Mesodermal cell (in vitro differentiated cells): Measurements from ENCODE around the gene SSC4D.
"Not testable (repeated sequence)": the region's sequence is repeated elsewhere in the genome, so short reads cannot be mapped to it uniquely, and the experiment has no call there.

Source experiments
- H3K27ac ChIP-seq: 2 replicates; pipeline ENCODE4 v1.7.0; 2013; ENCODE audit warnings: mild to moderate bottlenecking, low read depth, low read length, moderate library complexity; ENCODE audit not compliant: severe bottlenecking
- H3K36me3 ChIP-seq: 2 replicates; pipeline ENCODE4 v1.7.1; 2013; ENCODE audit warnings: mild to moderate bottlenecking, low read length, moderate library complexity; ENCODE audit not compliant: control insufficient read depth, insufficient read depth
- H3K4me1 ChIP-seq: one replicate; pipeline ENCODE4 v1.7.1; 2013; ENCODE audit warnings: mild to moderate bottlenecking, low read length; ENCODE audit not compliant: insufficient read depth, control insufficient read depth, poor library complexity, severe bottlenecking
- H3K4me3 ChIP-seq: 2 replicates; pipeline ENCODE4 v1.7.0; 2013; ENCODE audit warnings: low read length, control low read depth, mild to moderate bottlenecking; ENCODE audit not compliant: insufficient read depth, poor library complexity, severe bottlenecking; ENCODE audit errors: extremely low read depth
- H3K9me3 ChIP-seq: 2 replicates; pipeline ENCODE4 v1.7.1; 2013; ENCODE audit warnings: mild to moderate bottlenecking, low read length, moderate library complexity; ENCODE audit not compliant: control insufficient read depth
- WGBS, 2 experiments: methylation state at CpG; one replicate each; pipeline ENCODE4 v1.1.5; 2013; ENCODE audit warnings: missing lambda C conversion rate in 2 of 2; ENCODE audit not compliant: insufficient coverage in 2 of 2; 5-methylcytosine and 5-hydroxymethylcytosine counted together

Gene SSC4D

DNA sequence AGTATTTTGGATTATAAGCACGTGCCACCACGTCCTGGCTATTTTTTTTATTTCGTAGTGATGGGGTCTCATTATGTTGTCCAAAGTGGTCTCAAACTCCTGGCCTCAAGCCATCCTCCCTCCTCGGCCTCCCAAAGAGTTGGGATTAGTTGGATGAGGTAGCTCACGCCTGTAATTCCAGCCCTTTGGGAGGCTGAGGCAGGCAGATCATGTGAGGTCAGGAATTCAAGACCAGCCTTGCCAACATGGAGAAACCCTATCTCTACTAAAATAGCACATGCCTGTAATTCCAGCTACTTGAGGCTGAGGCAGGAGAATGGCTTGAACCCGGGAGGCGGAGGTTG, 28.9 kb downstream of the SSC4D start:
- Histone ChIP-seq H3K4me3 (no peak overlapping the region), H3K9me3 (no peaks in the 10 kb centered on the region), H3K4me1 (peaks cover 8% of the 10 kb centered on the region), H3K36me3 (no peaks in the 10 kb centered on the region), H3K27ac (peak overlapping the region; percentile 99)
- 88 to 95% methylated on average over 4 to 5 of the region's 7 CpGs for WGBS, 2 experiments

DNA sequence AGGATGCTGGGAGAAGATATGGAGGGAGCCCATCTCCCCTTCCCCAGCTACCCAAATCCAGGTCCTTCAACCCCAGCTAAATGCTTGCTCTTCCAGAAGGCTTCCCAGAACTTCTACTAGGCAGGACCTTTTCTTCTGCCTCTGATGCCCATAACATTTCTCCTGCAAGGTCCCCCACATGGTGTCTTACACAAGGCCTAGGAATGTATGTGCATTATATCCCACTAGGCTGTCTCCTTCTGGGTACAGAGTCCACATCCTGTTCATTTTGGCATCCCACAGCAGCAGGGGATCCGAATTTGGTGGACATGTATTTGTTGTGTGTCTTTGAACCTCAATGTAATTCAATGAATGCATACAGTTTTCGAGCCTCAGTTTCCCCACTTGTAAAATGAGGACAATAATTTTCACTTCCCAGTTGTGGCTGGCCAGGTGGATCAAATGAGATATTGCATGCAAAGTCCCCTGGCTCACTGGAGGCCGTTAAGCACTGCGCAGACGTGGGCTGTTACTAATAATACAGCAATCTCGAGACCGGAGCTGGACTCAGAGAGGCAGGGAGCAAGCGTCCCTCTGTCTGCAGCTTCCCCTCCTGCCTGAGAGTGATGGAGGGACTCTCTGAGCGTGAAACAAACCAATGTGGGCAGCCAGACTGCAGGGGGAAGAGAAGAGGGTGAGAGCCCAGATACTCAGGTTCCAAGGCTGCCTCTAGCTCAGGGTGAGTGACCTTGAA, 32.1 kb downstream of the SSC4D start:
- Histone ChIP-seq H3K36me3 (no peaks in the 10 kb centered on the region), H3K27ac (no peak overlapping the region), H3K4me1 (peaks cover 17% of the 10 kb centered on the region), H3K9me3 (no peaks in the 10 kb centered on the region), H3K4me3 (no peak overlapping the region)
- WGBS, 2 experiments: 90 to 91% methylated on average over 7 to 8 of the region's 9 CpGs

DNA sequence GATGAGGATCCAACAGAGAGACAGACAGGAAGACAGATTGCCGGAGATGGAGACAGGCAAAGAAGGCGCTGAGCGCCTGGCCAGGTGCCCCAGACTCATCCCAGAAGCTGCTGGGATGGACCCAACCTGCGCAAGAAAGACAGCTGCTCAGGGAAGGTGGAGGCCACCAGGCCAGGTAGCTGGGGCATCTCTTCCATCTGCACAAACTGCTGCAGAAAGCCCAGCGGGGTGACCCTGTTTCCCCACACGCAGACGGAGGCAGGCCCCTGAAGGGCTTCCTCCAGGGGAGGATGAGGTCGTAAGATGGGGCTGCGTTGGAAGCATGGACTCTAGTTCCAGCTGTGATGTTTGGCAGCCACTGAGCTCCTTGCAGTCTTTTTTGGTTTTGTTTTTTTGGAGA, 34.2 kb downstream of the SSC4D start:
- Histone ChIP-seq H3K4me1 (peaks cover 17% of the 10 kb centered on the region), H3K4me3 (no peak overlapping the region), H3K36me3 (no peaks in the 10 kb centered on the region), H3K9me3 (no peaks in the 10 kb centered on the region), H3K27ac (no peak overlapping the region)
- WGBS, 2 experiments: 92 to 95% methylated on average over 8 to 9 of the region's 9 CpGs

- WGBS, 2 experiments: 83 to 87% methylated on average over 7 to 8 of the region's 9 CpGs
- Histone ChIP-seq H3K36me3 (no peaks in the 10 kb centered on the region), H3K27ac (no peak overlapping the region), H3K4me1 (peaks cover 11% of the 10 kb centered on the region), H3K9me3 (no peaks in the 10 kb centered on the region), H3K4me3 (no peak overlapping the region)
Measured at GRCh38 chr7:76372984-76373833, 36.3 kb downstream of the SSC4D start.

DNA sequence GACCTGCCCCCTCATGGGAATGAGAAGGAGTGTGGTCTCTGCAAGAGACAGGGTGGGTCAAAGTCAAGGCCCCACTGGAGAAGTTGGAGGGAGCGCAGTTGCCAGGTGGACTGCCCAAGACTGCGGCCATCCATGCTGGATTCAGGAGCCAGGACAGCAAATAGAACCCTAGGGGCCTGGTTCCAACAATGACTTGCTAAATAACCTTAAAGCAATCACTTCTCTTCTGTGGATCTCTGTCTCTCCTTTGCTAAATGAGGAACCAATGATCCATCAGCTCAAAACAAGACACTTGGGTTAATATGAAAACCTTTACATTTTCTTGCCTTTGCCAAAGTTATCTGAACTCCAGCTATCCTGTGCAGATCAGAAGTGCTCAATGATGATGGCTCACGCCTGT, 38.1 kb downstream of the SSC4D start:
- Histone ChIP-seq H3K4me1 (peaks cover 9% of the 10 kb centered on the region), H3K4me3 (no peak overlapping the region), H3K27ac (no peak overlapping the region), H3K36me3 (no peaks in the 10 kb centered on the region), H3K9me3 (no peaks in the 10 kb centered on the region)
- 92 to 96% methylated on average over 3 of the region's 3 CpGs for WGBS, 2 experiments

DNA sequence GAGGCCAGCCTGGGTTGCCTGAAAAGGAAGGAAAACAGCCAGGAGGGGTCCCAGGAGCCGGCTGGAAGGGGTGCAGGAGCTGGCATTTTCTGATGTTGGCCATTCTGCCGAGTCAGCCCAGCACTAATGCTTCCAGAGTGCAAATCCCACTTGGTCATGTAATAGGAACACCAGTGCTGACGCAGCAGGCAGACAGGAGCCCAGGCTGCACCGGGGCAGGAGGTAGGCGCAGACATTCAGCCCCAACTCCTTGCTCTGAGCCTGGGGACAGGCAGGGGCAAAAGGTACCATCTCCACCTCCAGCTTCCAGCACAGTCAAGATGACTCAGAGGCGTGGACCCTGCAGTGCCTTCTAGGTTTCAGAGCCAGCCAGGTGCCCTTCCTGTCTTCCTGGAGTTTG, 40.5 kb downstream of the SSC4D start:
- Histone ChIP-seq H3K36me3 (no peaks in the 10 kb centered on the region), H3K27ac (no peak overlapping the region), H3K9me3 (no peaks in the 10 kb centered on the region), H3K4me1 (peaks cover 21% of the 10 kb centered on the region), H3K4me3 (no peak overlapping the region)
- 85% methylated on average over 5 to 6 of the region's 6 CpGs for whole genome bisulfite sequencing, 2 experiments

- Histone ChIP-seq H3K4me1 (peaks cover 16% of the 10 kb centered on the region), H3K9me3 (no peaks in the 10 kb centered on the region), H3K27ac (no peak overlapping the region), H3K4me3 (no peak overlapping the region), H3K36me3 (no peaks in the 10 kb centered on the region)
- WGBS, 2 experiments: 90 to 98% methylated on average over 5 to 6 of the region's 8 CpGs
Measured at GRCh38 chr7:76368190-76368589, 41.3 kb downstream of the SSC4D start.

DNA sequence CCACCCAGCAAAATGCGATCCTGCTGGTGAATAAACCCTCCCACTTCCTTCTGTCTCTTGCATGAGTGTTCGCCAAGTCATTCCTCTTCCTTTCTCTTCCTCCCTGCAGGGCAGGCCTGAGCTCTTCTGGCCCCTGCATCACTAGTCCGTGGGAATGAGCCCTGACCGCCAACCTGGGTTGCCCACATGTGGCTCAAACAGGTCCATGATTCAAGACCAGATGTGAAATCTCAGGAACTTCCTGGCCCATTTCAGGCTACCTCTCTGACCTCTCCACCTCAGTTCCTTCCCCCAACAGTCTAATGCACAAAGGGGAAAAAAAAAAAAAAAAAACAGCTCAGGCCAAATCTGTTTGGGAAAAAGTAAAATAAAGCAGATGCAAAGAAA, 45.3 kb downstream of the SSC4D start:
- Histone ChIP-seq H3K4me1 (peaks cover 15% of the 10 kb centered on the region), H3K36me3 (no peaks in the 10 kb centered on the region), H3K9me3 (no peaks in the 10 kb centered on the region), H3K4me3 (no peak overlapping the region), H3K27ac (peak overlapping the region; percentile 93)
- 60 to 61% methylated on average over 4 of the region's 4 CpGs for WGBS, 2 experiments

DNA sequence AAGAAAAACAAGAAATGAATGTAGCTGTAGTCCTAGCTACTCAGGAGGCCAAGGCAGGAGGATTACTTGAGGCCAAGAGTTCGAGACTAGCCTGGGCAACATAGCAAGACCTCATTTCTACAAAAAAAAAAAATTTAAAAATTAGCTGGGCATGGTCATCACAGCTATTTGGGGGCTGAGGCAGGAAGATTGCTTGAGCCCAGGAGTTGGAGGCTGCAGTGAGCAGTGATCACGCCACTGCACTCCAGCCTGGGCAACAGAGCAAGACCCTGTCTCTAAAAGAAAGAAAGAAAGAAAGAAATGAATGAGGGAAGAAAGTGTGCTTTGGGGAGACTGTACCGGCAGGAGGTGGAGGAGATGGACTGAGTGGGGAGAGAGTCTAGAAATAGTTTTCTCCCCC, 45.7 kb downstream of the SSC4D start:
- Histone ChIP-seq H3K27ac (peak overlapping the region; percentile 93), H3K4me1 (peaks cover 15% of the 10 kb centered on the region)
- not testable (repeated sequence) for H3K9me3 ChIP-seq, H3K36me3 ChIP-seq, H3K4me3 ChIP-seq
- 83 to 100% methylated on average over 1 to 2 of the region's 3 CpGs for WGBS, 2 experiments

- Histone ChIP-seq H3K36me3 (peaks cover 23% of the 10 kb centered on the region), H3K4me1 (peaks cover 14% of the 10 kb centered on the region), H3K9me3 (peaks cover 2% of the 10 kb centered on the region), H3K27ac (peak overlapping the region; percentile 98), H3K4me3 (peak overlapping the region; percentile 98)
- 95 to 98% methylated on average over 8 to 13 of the region's 17 CpGs for WGBS, 2 experiments
Measured at GRCh38 chr7:76359978-76360638, 49.4 kb downstream of the SSC4D start.
